Stimulated activated CD8-positive, alpha-beta memory T cell treated with anti-CD3 and anti-CD28 coated beads, Interleukin-15, amount 100 ng/mL, for 1 hour (primary cell): Measurements from ENCODE around the gene MYL7.

ENCODE experiments used
- DNase-seq: peaks from one replicate; pipeline ENCODE4 v3.0.0-alpha.2; 2020; ENCODE audit warnings: low read depth

Gene MYL7

GRCh38 chr7:44112231-44112996 is 28.7 kb downstream of the MYL7 start:
- no peak for DNase-seq

DNA sequence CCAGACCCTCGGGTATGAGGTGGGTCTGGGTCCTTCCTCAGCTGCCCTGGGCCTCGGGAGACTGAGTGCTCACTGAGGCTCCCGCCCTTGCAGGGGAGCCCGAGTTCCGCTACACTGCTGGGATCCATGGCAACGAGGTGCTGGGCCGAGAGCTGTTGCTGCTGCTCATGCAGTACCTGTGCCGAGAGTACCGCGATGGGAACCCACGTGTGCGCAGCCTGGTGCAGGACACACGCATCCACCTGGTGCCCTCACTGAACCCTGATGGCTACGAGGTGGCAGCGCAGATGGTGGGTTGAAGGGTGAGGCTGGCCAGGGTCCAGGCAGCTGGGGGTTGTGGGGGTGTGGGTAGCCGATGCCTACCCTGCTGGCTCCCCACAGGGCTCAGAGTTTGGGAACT is 29.4 kb downstream of the MYL7 start:
- no peak for DNase-seq

- no peak for DNase-seq
These were observed 30.2 kb downstream of the MYL7 start for GRCh38 chr7:44110719-44111635.

DNA sequence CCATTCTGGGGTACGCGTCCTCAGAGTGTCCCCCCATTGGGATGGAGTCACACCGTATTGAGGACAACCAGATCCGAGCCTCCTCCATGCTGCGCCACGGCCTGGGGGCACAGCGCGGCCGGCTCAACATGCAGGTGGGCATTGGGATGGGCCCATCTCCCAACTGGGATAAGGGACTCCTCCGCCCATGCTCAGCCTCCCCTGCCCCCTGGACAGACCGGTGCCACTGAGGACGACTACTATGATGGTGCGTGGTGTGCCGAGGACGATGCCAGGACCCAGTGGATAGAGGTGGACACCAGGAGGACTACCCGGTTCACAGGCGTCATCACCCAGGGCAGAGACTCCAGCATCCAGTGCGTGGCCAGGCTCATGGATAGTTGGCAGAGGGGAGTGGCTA is 31.1 kb downstream of the MYL7 start:
- no peak for DNase-seq

DNA sequence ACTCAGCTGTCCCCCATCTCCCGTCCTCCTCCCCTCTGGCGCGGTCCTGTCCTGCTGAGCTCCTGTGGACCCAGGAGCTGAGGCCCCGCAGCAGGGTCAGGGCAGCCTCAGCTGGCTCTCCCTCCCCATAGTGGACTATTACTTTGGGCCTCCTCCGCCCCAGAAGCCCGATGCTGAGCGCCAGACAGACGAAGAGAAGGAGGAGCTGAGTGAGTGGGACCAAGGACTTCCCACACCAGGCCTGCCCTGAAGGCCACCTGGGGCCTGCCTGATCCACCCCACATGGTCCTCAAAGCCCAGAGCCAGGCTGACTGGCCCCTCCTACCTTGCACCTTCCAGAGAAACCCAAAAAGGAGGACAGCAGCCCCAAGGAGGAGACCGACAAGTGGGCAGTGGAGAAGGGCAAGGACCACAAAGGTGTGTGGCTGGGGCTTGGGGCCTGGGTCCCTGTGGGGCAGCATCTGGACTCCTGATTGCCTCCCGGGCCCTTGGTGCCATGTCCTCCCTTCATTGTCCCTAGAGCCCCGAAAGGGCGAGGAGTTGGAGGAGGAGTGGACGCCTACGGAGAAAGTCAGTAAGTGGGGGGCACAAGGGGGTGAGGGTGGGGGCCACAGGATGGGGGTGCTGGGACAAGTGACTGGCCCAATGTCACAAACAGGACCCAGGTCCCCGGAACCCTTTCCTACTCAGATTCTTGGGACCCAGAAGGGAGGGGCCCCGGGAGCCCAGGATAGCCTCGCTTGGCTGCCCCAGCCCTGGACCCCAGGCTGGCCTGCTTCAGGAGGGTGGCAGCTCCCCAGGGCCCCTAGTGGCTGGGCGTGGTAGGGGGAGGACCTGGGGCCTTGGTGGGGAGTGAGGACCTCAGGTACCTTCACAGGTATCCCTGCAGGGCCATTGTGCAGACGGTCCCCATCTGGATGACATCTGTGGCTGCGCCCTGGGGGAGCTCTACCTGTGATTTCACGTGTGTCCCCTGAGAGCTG is 32.1 kb downstream of the MYL7 start:
- no peak for DNase-seq

GRCh38 chr7:44107961-44108767 is 33.0 kb downstream of the MYL7 start:
- DNase-seq: no peak

DNA sequence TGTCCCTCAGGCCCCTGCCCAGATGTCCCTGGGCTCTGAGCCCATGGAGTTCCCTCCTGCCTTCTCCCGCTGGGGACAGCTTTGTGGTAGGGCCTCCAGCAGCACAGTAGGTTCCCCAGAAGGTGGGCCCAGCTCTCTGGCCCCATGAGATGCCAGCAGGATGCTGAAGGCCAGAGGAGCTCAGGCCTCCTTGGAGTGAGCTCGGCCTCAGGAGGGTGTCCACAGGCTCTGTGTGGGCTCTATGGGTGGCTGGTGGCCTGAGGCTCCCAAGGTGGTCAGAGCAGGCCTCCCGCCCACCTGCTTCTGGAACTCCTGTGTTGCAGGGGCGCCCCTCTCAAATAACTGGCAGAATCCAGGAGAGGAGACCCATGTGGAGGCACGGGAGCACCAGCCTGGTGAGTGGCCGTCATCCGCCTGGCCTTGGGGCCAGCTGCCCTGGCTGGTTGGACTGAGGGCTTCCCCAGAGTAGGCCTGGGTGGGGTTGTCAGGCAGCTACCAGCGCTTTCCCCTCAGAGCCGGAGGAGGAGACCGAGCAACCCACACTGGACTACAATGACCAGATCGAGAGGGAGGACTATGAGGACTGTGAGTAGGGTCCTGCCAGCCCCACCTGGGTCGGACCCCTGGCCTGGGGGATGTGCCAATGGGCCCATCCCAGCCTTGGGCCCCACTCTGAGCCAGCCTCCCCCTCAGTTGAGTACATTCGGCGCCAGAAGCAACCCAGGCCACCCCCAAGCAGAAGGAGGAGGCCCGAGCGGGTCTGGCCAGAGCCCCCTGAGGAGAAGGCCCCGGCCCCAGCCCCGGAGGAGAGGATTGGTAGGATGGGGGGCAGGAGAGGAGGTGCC is 33.8 kb downstream of the MYL7 start:
- DNase-seq: no peak

GRCh38 chr7:44106311-44107065 is 34.6 kb downstream of the MYL7 start:
- DNase-seq: no peak

GRCh38 chr7:44105832-44106231 is 35.3 kb downstream of the MYL7 start:
- no peak for DNase-seq

DNA sequence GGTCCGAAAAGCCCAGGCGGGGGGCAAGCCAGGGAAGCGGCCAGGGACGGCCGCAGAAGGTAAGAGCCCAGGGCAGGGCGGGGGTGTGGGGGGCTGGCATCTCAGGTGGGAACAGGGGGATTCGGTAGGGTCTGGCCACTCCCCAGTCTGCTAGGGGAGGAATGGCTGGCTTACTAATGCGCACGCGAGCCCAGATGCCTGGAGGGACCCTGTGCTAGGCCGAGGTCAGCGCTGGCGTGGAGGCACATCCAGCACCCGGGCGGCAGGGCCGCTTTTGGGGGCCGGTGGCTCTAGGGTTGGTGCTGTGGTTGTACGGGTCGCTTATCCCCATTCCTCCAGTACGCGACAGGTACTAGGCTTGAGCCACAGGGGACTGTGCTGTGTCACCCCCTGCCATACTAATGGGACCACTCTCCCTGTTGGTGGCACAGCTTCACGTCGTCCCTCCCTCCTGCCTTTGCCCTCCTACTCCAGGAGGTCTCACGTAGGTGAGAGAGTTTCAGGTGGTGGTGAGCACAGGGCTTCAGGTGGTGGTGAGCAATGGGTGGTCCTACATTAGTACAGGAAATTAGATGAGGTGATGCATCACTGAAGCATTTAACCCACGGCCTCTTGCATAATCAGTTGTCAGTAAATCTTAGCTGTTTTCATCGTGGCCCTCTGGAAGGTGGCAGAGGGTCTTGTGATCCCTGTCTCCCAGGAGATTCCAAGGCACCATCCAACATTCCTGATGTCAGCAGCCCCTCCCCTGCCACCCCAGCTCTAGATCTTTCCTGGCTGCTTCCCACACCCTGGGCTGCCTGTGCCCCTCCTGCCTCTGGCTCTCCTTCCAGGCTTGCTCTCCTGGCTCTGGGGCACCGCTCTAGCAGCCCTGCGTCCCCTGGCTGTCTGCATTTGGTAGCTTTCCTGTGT is 36.0 kb downstream of the MYL7 start:
- DNase-seq: no peak

- DNase-seq: no peak
These were observed 36.9 kb downstream of the MYL7 start, which contains the start of gene AEBP1 for GRCh38 chr7:44103923-44104859. Gene AEBP1 (plus strand): TSS chr7:44104345. CDS start chr7:44104666, 321 bp downstream.

GRCh38 chr7:44103566-44103922 is 37.6 kb downstream of the MYL7 start:
- DNase-seq: no peak

DNA sequence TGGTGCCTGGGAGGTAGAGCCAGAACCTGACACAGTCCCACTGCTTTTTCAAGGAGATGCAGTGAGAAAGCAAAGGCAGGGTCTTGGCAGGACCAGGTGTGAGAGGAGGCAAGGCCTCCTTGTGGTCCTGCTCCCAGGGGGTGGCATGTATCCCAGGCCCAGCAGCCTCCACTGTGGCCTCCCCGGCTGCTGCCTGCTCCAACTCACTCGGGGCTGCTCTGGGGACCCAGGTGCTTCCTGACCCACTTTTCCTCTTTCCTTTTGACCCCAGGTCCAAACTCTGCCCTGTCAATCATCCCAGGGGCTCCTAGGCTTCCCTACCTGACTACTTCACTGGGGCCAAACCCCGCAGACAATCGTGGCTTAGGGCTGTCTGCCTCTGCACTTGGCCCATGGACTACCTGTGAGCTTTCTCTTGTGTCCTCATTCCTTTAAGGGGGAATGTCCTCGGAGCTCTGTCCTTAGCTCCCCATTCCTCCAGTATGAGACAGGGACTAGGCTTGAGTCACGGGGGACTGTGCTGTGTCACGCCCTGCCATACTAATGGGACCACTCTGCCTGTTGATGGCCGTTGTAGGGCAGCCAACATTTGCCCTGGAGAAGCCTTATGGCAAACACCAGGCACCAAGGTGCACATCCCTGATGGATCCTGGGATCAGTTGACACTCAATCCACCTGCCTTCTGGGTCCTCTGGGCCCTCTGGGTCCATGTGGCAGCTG is 38.1 kb downstream of the MYL7 start:
- DNase-seq: no peak

- no peak for DNase-seq
These were observed 38.9 kb downstream of the MYL7 start for GRCh38 chr7:44101966-44102845.

GRCh38 chr7:44101303-44101965 is 39.7 kb downstream of the MYL7 start:
- DNase-seq: no peak
